Right forelimb (tissue), 1 donor: ENCODE data around the gene TEX53.
A peak's percentile ranks its signal among the peaks of the same experiment; 100 is the strongest.

Experiments
- DNase-seq: peaks from one replicate; pipeline ENCODE4 v3.0.0-alpha.2; 2018

TEX53 gene

DNA sequence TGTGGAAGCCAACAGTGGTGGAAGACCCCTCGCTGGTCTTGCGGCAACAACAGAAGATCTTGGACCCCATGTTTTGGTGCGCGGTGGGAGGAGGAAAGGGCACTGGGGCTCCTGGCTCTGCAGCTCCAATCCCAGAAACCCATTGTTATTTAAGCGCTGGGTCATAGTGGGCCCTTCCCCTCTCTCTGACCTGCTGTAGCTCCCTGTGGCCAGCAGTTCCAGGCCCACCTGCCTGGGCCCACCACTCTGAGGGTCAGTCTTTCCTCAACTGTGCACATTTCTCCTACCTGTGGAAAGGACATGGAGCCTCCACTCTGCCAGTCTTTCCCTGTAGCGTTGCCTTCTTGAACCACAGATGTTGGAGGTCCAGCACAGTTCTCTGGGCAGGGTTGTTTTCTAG, at the start of gene TEX53:
TSS of gene TEX53 (minus strand) at position 101 of the 400 bp plus-strand sequence. CDS start at position 70, 31 bp downstream.
- DNase-seq: no peak

DNA sequence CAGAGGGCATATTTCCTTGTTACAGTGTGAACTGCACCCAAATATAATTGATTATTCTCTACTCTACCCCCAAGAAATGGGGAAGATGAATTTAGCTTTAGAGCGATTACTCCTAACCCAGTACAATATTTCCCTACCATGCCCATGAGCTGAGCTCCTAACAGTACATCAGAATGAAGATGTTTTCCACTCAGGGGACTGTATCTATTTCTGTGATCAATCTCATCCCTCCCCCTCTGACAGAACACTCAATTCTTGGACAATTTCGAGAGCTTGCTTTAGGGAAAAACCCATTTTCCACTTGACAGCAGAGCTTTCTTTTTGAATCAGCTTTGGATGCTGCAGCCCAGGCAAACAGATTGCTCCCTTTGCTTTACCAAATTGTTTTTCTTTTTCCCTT, 49.1 kb upstream of the TEX53 start:
- DNase-seq: no peak

DNA sequence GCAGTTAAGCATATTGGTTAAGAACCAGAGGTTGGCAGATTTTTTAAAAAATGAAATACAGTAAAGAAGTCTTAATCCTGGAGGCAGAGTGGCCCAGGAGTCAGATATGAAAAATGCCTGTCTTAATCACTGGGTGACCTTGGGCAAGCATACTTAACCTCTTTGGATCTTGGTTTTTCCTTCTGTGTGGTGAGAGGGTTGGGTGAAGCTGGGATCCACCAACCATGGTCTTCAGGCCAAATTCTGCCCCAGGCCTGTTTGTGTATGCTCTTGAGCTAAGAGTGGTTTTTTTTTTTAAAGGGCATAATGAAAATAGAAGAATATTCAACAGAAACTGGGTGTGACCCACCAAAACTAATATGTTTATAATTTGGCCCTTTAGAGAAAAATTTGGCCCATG, 44.4 kb upstream of the TEX53 start:
- DNase-seq: no peak

DNA sequence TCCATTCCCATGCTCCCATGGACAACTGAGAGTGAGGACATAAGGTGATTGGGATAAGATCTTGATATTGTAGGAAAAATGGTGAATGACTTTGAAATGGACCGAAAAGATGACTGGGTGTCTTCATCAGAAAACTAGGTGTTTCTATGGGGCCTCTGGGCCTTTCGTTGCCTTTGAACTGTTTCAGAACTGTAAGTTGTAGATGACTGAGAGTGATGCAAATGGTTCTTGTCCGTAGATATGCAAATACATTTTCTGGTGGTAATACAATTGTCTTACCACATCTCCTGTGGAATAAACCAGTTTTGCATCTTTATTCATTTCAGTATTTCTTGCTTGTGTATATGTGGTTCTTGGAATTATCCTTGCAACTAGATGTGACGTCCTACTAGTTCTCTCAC, 40.3 kb upstream of the TEX53 start:
- DNase-seq: no peak

DNA sequence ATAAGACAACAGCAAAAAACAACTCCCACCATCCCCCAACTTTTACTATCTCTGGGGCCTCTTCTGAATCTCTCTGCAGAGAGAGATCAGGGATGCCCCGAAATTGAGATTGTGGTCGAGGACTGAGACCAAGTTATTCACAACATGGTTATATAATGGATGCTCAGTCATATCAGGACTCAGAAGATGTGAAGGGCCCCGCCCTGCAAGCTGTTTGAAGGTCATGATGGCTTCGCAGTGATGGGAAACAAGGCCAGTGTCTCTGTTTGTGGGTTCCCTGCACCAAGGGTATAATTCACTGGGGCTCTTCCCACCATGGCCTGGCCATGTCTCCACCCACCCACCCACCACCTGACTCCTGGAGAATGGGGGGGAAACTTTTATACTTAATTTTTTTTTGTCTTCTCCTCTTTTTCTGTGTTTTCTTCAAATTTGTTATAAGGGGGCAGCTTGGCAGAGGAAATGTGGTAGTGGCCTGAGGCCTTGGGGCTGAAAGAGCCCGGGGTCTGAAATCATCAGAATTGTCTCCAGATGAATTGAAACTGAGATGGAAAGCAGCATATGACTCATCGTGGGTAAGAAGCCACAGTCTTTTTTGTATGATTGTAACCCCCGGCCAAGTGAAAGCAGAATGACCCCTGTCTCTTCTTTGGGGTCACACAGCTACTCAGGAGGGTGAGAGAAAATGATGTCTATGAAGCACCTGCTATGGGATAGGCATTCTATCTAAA, 39.4 kb upstream of the TEX53 start:
- DNase-seq: no peak

DNA sequence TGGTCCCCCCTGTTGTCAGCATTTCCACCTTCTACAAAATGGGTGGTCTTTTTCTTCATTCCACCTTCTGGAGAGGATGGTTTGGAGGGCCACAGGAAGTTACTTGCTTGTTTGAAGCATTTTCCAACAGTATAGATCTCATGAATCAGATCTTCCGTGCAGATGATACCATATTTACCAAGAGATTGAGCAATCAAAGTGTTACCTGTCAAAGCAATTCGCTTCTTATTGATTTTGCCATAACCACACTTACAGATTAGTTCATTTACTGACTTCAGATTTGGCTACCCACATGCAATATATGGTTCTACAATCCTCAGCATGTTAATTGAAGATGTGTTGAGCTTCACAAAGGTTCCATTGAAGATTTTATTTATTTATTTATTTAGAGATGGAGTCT, 38.3 kb upstream of the TEX53 start:
- DNase-seq: no peak

DNA sequence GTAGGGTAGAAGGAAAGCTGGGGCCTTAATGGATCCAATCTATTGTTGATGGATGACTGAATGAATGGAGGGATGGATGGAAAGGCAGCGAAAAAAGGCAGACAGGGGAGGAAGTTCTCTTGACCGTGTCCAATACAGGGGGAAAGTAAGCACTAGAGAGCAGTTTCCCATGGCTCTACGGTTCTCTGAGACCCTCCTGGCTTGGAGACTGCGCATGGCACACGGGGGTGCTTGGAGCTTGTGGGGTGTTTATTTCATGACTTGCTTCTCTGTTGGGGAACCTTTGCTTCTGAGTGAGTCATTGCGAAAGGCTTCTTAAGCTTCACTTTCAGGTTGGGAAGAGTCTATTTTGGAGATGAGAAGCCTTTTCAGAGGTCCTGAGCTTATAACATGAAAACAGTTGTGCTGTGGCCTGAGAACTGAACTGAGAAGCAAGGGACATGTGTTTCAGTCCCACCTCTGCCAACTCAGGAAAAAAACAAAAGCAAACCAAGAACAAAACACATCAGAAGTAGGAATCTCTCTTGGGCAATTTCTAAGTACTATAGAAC, 37.2 kb upstream of the TEX53 start:
- DNase-seq: no peak

DNA sequence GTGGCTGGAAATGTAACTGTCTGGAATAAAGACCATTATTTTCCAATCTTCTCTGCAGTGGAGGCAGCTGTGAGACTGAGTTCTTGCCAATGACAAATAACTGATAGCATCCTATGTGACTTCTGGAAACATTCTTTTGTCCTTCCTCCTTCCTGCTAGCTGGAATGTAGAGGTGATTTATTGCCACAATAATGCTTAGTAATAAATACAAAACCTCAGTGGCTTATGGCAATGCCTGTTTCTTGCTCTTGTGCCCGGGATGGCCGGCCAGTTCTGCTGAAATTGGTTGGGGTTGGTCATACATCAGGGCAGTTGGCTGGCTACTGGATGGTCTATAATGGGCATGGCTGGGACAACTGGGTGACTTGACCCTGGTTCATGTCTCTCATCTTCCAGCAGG, 36.5 kb upstream of the TEX53 start:
- no peak for DNase-seq

DNA sequence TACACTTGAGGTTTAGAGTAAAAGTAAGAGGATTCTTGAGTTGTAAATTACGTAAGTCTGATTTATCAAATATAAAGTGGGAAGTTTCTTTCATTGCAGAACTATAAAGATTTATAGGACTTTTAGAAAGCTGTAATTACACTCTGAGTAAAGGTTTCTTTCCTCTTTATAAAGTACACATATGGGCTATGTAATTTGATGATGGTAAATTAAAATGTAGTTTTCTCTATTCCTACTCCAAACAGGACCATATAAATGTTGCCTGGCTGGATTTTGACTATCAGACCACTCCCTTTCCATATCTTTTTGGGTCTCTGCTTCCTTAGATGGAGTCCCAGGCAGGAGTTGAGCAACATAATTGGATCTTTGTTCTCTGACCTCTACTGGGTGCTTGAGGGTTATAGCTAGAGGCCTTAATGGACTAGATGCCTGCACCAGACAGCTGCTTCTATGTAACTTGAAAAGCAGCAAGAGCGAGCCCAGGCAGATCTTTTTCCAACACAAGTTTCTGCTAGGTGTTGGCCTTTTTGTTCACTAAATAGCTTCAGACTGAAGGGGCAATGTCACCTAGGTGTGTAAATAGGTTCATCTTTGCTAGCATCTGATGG, 35.7 kb upstream of the TEX53 start:
- DNase-seq: no peak

DNA sequence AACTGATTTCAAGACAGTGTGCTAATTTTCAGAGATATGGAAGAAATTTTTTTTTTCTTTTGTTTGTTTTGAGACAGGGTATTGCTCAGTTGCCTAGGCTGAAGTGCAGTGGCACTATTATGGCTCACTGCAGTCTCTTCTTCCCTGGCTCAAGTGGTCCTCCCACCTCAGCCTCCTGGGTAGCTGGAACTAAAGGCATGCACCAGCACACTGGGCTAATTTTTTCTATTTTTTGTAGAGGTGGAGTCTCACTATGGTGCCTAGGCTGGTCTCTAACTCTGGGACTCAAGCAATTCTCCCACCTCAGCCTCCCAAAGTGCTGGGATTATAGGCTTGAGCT, 34.3 kb upstream of the TEX53 start:
- DNase-seq: no peak

DNA sequence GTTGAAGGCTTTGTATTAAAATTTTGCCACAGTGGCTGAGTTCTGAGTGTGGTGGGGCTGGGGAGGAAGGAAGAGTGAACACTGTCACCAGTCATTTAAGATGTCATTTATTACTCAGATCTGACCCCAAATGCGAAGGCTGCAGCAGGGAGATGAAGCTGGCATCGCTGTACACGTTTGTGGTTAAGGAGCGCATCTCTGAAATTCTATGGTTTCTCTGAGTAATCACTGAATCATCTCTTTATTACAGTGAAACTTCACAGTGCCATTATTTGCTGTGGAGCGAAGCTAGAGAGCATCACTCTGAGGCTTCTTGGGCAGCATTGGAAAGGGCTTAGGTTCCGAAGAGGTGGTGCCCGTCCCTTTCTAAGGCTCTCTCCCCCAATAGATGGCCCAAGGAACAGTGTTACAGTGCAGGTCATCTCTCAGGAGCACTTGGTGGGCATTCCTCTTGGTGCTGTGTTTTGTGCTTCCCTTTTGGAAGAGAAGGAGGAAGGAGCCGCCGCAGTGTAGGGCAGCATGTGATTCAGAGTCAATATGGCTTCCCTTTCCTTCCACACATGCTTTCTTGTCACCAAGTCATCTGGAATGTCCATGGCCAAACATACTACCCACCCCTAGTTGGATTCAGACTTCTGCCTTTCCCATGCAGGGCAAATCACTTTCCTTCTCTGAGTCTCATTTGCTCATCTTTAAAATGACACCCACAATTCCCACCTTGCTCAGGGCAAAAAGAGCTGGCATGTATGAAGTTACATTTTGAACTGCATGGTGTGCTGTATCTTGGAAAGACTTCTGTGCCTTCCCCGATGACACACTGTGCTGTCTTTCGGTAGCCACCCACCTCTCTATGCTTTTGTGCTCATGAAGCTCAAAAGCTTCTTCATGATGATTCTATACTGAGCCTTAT, 33.7 kb upstream of the TEX53 start:
- no peak for DNase-seq

DNA sequence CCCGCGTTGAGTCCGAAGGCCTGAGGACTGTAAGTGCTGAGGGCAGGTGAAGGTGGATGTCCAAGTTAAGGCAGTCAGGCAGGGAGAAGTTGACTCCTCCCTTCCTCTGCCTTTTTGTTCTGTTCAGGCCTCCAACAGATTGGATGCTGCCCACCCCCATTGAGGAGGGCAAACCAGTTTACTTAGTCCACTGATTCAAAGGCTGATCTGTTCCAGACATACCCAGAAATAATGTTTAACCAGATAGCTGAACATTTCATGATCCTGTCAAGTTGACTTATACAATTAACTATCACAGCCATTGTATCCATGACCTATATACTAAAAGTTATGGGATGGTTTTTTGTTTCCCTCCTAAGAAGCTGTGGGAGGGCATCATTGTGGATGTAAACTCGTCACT, 32.7 kb upstream of the TEX53 start:
- DNase-seq: no peak

DNA sequence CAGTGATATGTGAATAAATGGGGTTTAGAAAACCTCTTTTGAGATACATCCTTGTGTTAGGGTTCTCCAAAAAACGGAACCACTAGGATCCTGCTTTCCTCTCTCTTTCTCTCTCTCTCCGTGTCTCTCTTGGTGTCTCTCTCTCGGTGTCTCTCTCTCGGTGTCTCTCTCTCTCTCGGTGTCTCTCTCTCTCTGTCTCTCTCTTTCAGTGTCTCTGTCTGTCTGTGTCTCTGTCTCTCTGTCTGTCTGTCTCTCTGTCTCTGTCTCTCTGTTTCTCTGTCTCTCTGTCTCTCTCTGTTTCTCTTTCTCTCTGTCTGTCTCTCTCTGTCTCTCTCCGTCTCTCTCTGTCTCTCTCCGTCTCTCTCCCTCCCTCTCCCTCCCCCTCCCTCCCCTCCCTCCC, 32.2 kb upstream of the TEX53 start:
- DNase-seq: no peak

DNA sequence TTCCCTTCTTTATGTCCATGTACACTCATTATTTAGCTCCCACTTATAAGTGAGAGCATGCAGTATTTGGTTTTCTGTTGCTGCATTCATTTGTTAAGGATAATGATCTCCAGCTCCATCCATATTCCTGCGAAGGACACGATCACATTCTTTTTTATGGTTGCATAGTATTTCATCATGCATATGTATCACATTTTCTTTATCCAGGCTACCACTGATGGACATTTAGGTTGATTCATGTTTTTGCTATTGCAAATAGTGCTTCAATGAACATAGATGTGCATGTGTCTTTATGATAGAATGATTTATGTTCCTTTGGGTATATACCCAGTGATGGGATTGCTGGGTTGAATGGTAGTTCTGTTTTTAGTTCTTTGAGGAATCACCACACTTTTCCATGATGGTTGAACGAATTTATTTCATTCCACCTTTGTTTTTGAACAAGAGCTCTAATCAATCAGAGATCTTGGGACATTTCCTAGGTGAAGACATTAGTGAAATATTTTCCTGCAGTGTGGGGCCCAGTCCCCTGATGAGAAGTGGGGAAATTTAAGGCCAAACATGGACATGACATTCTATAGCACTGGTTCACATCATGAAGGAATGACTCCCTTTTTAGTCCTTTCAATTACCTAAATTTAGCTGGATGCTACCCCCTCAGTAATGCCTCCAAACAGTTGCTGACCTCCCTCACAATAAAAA, 31.5 kb upstream of the TEX53 start:
- no peak for DNase-seq

DNA sequence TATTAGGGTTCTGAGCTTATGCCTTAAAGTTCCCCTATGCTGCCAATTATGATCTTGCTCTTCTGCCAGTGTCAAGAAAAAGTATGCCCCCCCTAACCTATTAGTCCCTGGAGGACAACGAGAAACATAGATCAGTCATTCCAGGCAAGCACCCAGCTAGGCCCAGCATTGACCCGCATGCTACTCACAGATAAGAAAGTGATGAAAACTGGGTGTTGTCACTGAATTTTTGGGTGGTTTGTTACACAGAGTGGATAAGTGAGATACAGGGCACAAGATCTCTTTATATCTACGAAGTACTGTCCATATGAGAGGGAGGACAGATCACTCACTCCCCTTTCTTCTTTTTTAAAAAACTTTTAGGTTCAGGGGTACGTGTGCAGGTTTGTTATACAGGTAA, 30.8 kb upstream of the TEX53 start:
- DNase-seq: no peak

DNA sequence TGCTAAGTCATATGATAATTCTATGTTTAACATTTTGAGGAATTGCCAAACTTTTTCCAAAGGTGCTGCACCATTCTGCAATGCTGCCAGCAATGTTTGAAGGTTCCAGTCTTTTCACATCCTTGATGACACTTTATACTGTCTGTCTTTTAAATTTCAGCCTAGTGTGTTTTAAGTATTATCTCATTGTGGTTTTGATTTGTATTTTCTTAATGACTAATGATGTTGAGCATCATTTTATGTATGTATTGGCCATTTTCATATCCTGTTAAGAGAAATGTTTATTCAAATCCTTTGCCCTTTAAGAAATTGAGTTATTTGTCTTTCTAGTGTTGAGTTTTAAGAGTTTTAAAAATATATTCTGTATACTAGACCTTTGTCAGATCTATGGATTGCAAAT, 29.4 kb upstream of the TEX53 start:
- DNase-seq: no peak

DNA sequence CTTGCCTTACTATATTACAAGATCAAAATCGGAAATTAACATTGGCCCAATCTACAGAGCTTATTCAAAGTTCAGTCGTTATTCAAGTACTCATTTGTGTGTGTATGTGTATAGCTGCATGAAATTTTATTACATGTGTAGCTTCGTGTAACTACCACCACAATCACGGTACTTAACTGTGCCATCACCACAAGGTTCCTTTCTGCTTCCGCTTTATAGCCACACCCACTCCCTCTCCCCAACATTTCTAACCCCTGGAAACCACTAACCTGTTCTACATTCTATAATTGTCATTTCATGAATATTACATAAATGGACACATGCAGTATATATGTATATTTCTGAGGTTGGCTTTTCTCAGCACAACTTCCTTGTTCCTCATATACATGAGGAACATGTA, 28.3 kb upstream of the TEX53 start:
- DNase-seq: no peak

DNA sequence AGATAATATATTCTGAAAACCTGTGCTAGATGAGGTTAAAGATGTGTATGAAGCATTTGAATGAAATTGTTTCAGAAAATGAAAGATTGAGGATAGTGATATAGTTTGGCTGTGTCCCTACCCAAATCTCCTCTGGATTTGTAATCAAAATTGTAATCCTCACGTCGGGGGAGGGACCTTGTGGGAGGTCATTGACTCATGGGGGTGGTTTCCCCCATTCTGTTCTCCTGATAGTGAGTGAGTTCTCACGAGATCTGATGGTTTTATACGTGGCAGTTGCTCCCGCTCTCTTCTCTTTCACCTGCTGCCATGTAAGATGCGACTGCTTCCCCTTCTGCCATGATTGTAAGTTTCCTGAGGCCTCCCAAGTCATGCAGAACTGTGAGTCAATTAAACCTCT, 26.4 kb upstream of the TEX53 start:
- DNase-seq: no peak

DNA sequence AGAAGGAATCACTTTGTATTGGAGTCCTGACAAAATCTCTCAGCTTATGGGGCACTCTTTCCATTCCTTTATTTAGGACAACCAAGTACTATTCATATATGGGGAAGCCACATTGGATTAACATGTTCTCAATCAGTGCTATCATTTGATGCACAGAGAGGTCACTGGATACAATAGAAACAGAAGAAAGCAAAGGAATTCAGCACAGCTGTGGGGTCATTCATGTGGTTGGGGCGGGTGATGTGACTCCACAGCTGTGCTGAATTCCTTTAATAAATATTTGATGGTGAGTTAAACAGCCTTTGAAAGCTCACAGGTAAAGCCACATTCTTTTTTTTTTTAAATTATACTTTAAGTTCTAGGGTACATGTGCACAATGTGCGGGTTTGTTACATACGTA, 25.2 kb upstream of the TEX53 start:
- no peak for DNase-seq

DNA sequence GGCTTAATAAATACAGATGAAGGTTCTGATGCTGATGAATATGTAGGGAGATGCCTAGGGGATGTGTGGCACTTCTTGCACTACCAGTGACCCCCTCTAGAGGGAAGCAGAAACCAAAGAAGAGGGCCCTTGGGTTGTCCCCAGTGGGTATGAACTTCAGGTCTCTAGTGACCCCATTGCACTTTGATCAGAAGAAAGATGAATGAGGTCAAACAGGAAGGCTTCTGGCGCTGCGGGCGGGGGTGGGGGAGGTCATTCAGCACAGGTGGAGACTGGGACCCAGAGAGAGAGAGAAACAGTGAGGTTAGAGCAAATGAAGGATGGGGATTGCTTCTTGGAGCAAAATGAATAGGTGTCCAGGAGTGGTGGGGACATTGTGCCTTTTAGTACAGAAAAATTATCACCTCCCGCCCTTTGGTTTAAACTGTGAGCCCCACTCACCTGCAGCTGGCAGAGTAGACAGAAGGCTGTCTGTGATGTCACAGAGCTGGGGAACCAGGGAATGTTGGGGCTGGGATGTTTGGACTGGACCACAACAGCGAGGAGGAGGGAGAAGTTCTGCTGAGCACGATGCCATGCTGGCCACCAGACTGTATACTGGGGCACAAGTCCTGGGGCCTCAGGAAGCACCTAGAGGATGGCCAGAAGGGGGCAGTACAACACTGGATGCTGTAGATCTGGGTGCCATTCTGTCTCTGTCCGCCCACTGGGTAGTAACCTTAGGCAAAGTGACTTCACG, 24.2 kb upstream of the TEX53 start, which contains the start of gene TEX48:
TSS of gene TEX48 (minus strand) at position 599 of the 739 bp plus-strand sequence. CDS start 10,469 bp downstream, outside the sequence.
- DNase-seq: peak; percentile 56

DNA sequence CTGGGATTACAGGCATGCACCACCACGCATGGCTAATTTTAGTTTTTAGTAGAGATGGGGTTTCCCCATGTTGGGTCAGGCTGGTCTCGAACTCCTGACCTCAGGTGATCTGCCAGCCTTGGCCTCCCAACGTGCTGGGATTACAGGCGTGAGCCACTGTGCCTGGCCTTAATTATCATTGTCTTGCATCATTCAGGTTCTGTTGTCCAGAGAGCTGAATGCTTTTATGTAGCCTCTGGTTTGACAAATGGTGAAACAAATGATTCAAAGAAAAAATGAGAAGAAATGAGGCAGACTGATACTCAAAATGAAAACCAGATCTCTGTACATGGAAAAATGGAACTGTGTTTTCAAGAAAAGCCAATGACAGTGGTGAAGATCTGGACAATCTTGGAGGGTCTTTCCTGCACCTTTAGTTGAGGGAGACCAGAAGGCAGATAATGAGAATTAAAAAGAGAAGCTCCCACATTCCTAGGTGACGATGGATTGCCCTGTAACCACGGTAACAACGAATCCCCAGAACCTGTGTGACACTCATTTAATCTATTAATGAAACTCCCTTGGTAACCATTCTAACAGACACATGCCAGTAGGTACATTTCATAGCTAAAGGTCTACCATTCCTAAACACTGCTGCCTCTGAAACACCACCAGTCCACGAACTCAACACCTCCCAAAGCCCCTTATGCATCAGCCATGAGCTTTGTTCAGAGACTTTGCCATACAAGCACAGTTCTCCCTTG, 22.8 kb upstream of the TEX53 start:
- DNase-seq: no peak
